IMR-90 (cell line): ENCODE data around the gene PDX1. TPM values are rescaled to one million over a fixed set of nuclear protein-coding genes. Genes with fewer than 3 reads are reported as not detected.
A peak's percentile ranks its signal among the peaks of the same experiment; 100 is the strongest.

Source experiments
- ATAC-seq: fragments of 200-7000 bp; cut with Tn5 transposase; 2 replicates; pipeline ENCODE4 v1.9.1; 2020; ENCODE audit warnings: low read depth, mild to moderate bottlenecking, moderate library complexity
- BruUV-seq: library from RNA; stranded (reverse); fragments of 400-500 nt; replicated peaks from 2 replicates; lab custom pipeline; 2021; lab: Mats Ljungman, UMichigan
- CTCF ChIA-PET: fragments of 300-600 bp; formaldehyde crosslinking; extraction: SDS; loops from one replicate; lab custom pipeline; 2021; ENCODE audit warnings: antibody characterized with exemption; lab: Yijun Ruan, JAX
- POLR2A ChIA-PET: fragments of 300-600 bp; sonication (Branson Sonifier 250); formaldehyde crosslinking; loops from one replicate; lab custom pipeline; 2022; ENCODE audit warnings: antibody characterized with exemption; ENCODE audit not compliant: unreplicated experiment; lab: Charles Lee
- DNase-seq: peaks from one replicate; pipeline ENCODE4 v3.0.0; 2013
- H2AFZ ChIP-seq: replicated peaks from 2 replicates; pipeline ENCODE3; 2013; ENCODE audit warnings: low read length, mild to moderate bottlenecking; ENCODE audit not compliant: poor library complexity
- H2AK5ac ChIP-seq: 2 replicates; pipeline ENCODE4 v1.6.1; 2013; ENCODE audit warnings: low read depth, low read length, inconsistent platforms
- H2AK9ac ChIP-seq: replicated peaks from 2 replicates; pipeline ENCODE3; 2013; ENCODE audit warnings: mild to moderate bottlenecking, low read depth, low read length, moderate library complexity; ENCODE audit not compliant: poor library complexity
- H2BK120ac ChIP-seq: 2 replicates; pipeline ENCODE4 v1.6.1; 2013; ENCODE audit warnings: low read depth, low read length, inconsistent platforms
- H2BK15ac ChIP-seq: 3 replicates; pipeline ENCODE4 v1.6.1; 2013; ENCODE audit warnings: low read depth, low read length, inconsistent platforms
- H2BK20ac ChIP-seq: 2 replicates; pipeline ENCODE4 v1.6.1; 2013; ENCODE audit warnings: low read depth, mild to moderate bottlenecking, inconsistent platforms, low read length, moderate library complexity
- H2BK5ac ChIP-seq: 2 replicates; pipeline ENCODE4 v1.6.1; 2013; ENCODE audit warnings: mild to moderate bottlenecking, low read depth, low read length, inconsistent platforms; ENCODE audit not compliant: poor library complexity, severe bottlenecking
- H3K14ac ChIP-seq: replicated peaks from 2 replicates; pipeline ENCODE4 v1.6.1; 2013; ENCODE audit warnings: low read depth, low read length, inconsistent platforms
- H3K18ac ChIP-seq: 2 replicates; pipeline ENCODE4 v1.6.1; 2013; ENCODE audit warnings: low read depth, low read length, control low read depth
- H3K23ac ChIP-seq: 2 replicates; pipeline ENCODE4 v1.6.1; 2013; ENCODE audit warnings: low read depth, low read length, inconsistent platforms
- H3K27ac ChIP-seq: 2 replicates; pipeline ENCODE4 v1.5.1; 2013; ENCODE audit warnings: mild to moderate bottlenecking, control low read depth, low read length; ENCODE audit not compliant: insufficient read depth
- H3K27me3 ChIP-seq: 2 replicates; pipeline ENCODE4 v1.6.1; 2013; ENCODE audit warnings: low read length; ENCODE audit not compliant: control insufficient read depth, insufficient read depth
- H3K36me3 ChIP-seq: 2 replicates; pipeline ENCODE4 v1.6.1; 2013; ENCODE audit warnings: low read length, mixed read lengths; ENCODE audit not compliant: control insufficient read depth, insufficient read depth
- H3K4ac ChIP-seq: 2 replicates; pipeline ENCODE4 v1.6.1; 2013; ENCODE audit warnings: low read depth, low read length, inconsistent platforms
- H3K4me1 ChIP-seq: 2 replicates; pipeline ENCODE4 v1.6.1; 2013; ENCODE audit warnings: low read length, mixed read lengths; ENCODE audit not compliant: control insufficient read depth, insufficient read depth
- H3K4me2 ChIP-seq: 2 replicates; pipeline ENCODE4 v1.6.1; 2013; ENCODE audit warnings: low read depth, mild to moderate bottlenecking, control low read depth, low read length, moderate library complexity
- H3K4me3 ChIP-seq: 2 replicates; pipeline ENCODE4 v1.5.1; 2013; ENCODE audit warnings: low read depth, mild to moderate bottlenecking, control low read depth, low read length, moderate library complexity; ENCODE audit not compliant: insufficient read depth
- H3K56ac ChIP-seq: 2 replicates; pipeline ENCODE4 v1.6.1; 2013; ENCODE audit warnings: low read length, inconsistent platforms; ENCODE audit not compliant: insufficient read depth; ENCODE audit errors: extremely low read depth
- H3K79me1 ChIP-seq, 2 experiments: 2 replicates each; pipeline ENCODE4 v1.6.1; 2013; ENCODE audit warnings: low read length in 2 of 2, inconsistent platforms in 1 of 2, low read depth in 1 of 2
- H3K9ac ChIP-seq: 2 replicates; pipeline ENCODE4 v1.6.1; 2013; ENCODE audit warnings: low read depth, low read length, control low read depth
- H3K9me1 ChIP-seq: 2 replicates; pipeline ENCODE4 v1.6.1; 2013; ENCODE audit warnings: low read length, inconsistent platforms; ENCODE audit not compliant: insufficient read depth
- H3K9me3 ChIP-seq: 2 replicates; pipeline ENCODE4 v1.6.1; 2013; ENCODE audit warnings: low read length; ENCODE audit not compliant: control insufficient read depth, insufficient read depth
- H4K20me1 ChIP-seq: 2 replicates; pipeline ENCODE4 v1.6.1; 2013; ENCODE audit warnings: low read length, inconsistent platforms; ENCODE audit not compliant: insufficient read depth
- H4K5ac ChIP-seq: 2 replicates; pipeline ENCODE4 v1.6.1; 2013; ENCODE audit warnings: mild to moderate bottlenecking, low read depth, low read length, control low read depth
- H4K8ac ChIP-seq, 2 experiments: 2 replicates each; pipeline ENCODE4 v1.6.1; 2013; ENCODE audit warnings: low read depth in 2 of 2, low read length in 2 of 2, control low read depth in 1 of 2, inconsistent platforms in 1 of 2
- H4K91ac ChIP-seq: 2 replicates; pipeline ENCODE4 v1.6.1; 2013; ENCODE audit warnings: low read depth, low read length, inconsistent platforms; ENCODE audit not compliant: insufficient read depth
- CTCF ChIP-seq: conservative IDR thresholded peaks from 2 replicates; pipeline ENCODE4 v1.5.1; 2012; ENCODE audit warnings: mild to moderate bottlenecking, low read depth, low read length, improper control_type of control experiment
- RAD21 ChIP-seq: IDR thresholded peaks from 2 replicates; pipeline ENCODE4 v1.6.1; 2012; ENCODE audit warnings: low read length, improper control_type of control experiment
- RCOR1 ChIP-seq: IDR thresholded peaks from 2 replicates; pipeline ENCODE4 v1.6.1; 2012; ENCODE audit warnings: mild to moderate bottlenecking, low read length, improper control_type of control experiment; ENCODE audit not compliant: insufficient replicate concordance
- SMC3 ChIP-seq: fragments of 150-350 bp; IDR thresholded peaks from 2 replicates; pipeline ENCODE4 v1.6.1; 2016; ENCODE audit warnings: low read depth, mild to moderate bottlenecking, antibody characterized with exemption, low read length, moderate library complexity
- WGBS, 2 experiments: methylation state at CpG; one replicate each; pipeline versions ENCODE4 v1.1.5 to v1.1.7; 2013; ENCODE audit warnings: missing lambda C conversion rate in 2 of 2; ENCODE audit not compliant: insufficient read length in 1 of 2; ENCODE audit errors: extremely low coverage in 2 of 2; 5-methylcytosine and 5-hydroxymethylcytosine counted together
- dilution Hi-C: fragments of 300-500 bp; cut with HindIII; formaldehyde crosslinking; loops from one replicate; pipeline ENCODE4 v1.14.3; 2018; ENCODE audit warnings: low sequenced_read_pairs; ENCODE audit not compliant: unreplicated experiment
- in situ Hi-C: fragments of 300-500 bp; cut with MboI; formaldehyde crosslinking; loops from 3 replicates; pipeline ENCODE4 v1.14.3; 2019; ENCODE audit warnings: low sequenced_read_pairs, inconsistent platforms, mixed read lengths
- intact Hi-C: fragments of 100-400 bp; cut with micrococcal nuclease; formaldehyde crosslinking; loops from 2 replicates; pipeline ENCODE4 v1.10.0; 2022
- polyA plus RNA-seq, 3 experiments: library from polyadenylated mRNA; depleted of rRNA; stranded (reverse); fragments of >200 nt; gene quantifications; 2 replicates each; pipeline ENCODE4 v1.2.3, GENCODE V29; 2012; ENCODE audit warnings: low replicate concordance in 1 of 3
- total RNA-seq: library from RNA; depleted of rRNA; stranded (reverse); fragments of >200 nt; gene quantifications from 2 replicates; pipeline ENCODE4 v1.2.3, GENCODE V29; 2012

The PDX1 gene
- total and polyA plus RNA-seq, 2 of the 4 experiments (the other 2 are of a cell fraction): not detected

- H2BK15ac ChIP-seq: no peak overlapping the region
- H3K4ac ChIP-seq: no peak overlapping the region
- no peak overlapping the region for H4K5ac ChIP-seq
- no peak overlapping the region; the same call in 1 of the 2 replicates for H3K23ac ChIP-seq
- H3K27ac ChIP-seq: no peak overlapping the region
- peaks cover 54% of the 10 kb centered on the region for H3K27me3 ChIP-seq
- H3K4me2 ChIP-seq: peak overlapping the region; percentile 64
- ATAC-seq (peak; percentile 99), DNase-seq (peak; percentile 55)
- no peaks in the 10 kb centered on the region for H3K4me1 ChIP-seq
- BruUV-seq: no TSS peak
- H3K14ac ChIP-seq: no peak overlapping the region
- no peak overlapping the region for H3K9ac ChIP-seq
- no peaks in the 10 kb centered on the region for H3K9me1 ChIP-seq
- ChIA-PET CTCF (interaction anchor here (0.7 to 2.1 kb wide), 14 partner anchors 11 to 1185 kb away, joined by 3 to 10 read pairs (median 4); no protein-coding TSS in a partner anchor), POLR2A (interaction anchor here (0.6 kb wide), 1 partner anchor 346 kb away, joined by 3 read pairs; no protein-coding TSS in a partner anchor)
- peak overlapping the region; percentile 92 for H2AFZ ChIP-seq
- no peak overlapping the region for H3K56ac ChIP-seq
- no peak overlapping the region for H4K8ac ChIP-seq
- H2AK5ac ChIP-seq: no peak overlapping the region
- H3K9me3 ChIP-seq: no peaks in the 10 kb centered on the region
- no peak overlapping the region for H3K18ac ChIP-seq
- no peak overlapping the region for H2BK120ac ChIP-seq
- H2BK20ac ChIP-seq: no peak overlapping the region
- 1% methylated on average over 27 of the region's 71 CpGs; no CpG with 5 or more reads in 1 of the 2 experiments for WGBS, 2 experiments
- intact Hi-C loops (loop anchor here (5.0 to 10.0 kb wide), 2 partner anchors 87 to 579 kb away; no protein-coding TSS in a partner anchor), dilution Hi-C loops (no loop called here), in situ Hi-C loops (no loop called here)
- H4K20me1 ChIP-seq: no peaks in the 10 kb centered on the region
- TF ChIP-seq RCOR1: no peak
- peak; percentile 66 for TF ChIP-seq RAD21
- peak; percentile 50 for TF ChIP-seq SMC3
- TF ChIP-seq CTCF: peak; percentile 81
- no peak overlapping the region for H2AK9ac ChIP-seq
- H3K79me1 ChIP-seq: no peaks in the 10 kb centered on the region
- peak overlapping the region; percentile 45 for H3K4me3 ChIP-seq
- no peak overlapping the region for H4K91ac ChIP-seq
- H2BK5ac ChIP-seq: no peak overlapping the region
- H3K36me3 ChIP-seq: no peaks in the 10 kb centered on the region
These were observed 34.0 kb downstream of the PDX1 start for GRCh38 chr13:27953676-27954405.
